HEK293 (cell line): ENCODE results near the gene BICC1.

Experiments used
- CTCF ChIA-PET: fragments of 350-600 bp; formaldehyde crosslinking; extraction: SDS; loops from one replicate; lab custom pipeline; 2021; ENCODE audit warnings: antibody characterized with exemption; lab: Yijun Ruan, JAX
- POLR2A ChIA-PET: fragments of 300-600 bp; formaldehyde crosslinking; extraction: SDS; loops from one replicate; lab custom pipeline; 2020; ENCODE audit warnings: antibody characterized with exemption, inconsistent platforms; lab: Yijun Ruan, JAX
- H3K27ac ChIP-seq: fragments of 200-500 bp; sonication (Bioruptor generic); 2 replicates; pipeline ENCODE4 v1.5.1; 2014; ENCODE audit warnings: low read depth, low read length, control low read depth, inconsistent platforms; ENCODE audit errors: extremely low read depth
- H3K36me3 ChIP-seq, 2 experiments: fragments of 200-500 bp in 1 of 2; sonication (Bioruptor generic) in 1 of 2; 1 replicate in 1 of 2; 2 replicates in 1 of 2; pipeline ENCODE4 v1.5.1; 2014 to 2017; ENCODE audit warnings: inconsistent platforms in 2 of 2, low read length in 2 of 2; ENCODE audit not compliant: control insufficient read depth in 2 of 2, insufficient read depth in 1 of 2
- H3K4me1 ChIP-seq: fragments of 200-500 bp; sonication (Bioruptor generic); 2 replicates; pipeline ENCODE4 v1.5.1; 2014; ENCODE audit warnings: mild to moderate bottlenecking, low read length, inconsistent platforms; ENCODE audit not compliant: control insufficient read depth, insufficient read depth
- H3K4me3 ChIP-seq: 2 replicates; pipeline ENCODE4 v1.5.1; 2011; ENCODE audit warnings: low read depth, mild to moderate bottlenecking, control low read depth, low read length, moderate library complexity
- H3K9me3 ChIP-seq: fragments of 200-500 bp; sonication (Bioruptor generic); 2 replicates; pipeline ENCODE4 v1.5.1; 2014; ENCODE audit warnings: low read depth, low read length, inconsistent platforms; ENCODE audit not compliant: control insufficient read depth, insufficient read depth
- BCL11B ChIP-seq: fragments of 450-650 bp; formaldehyde crosslinking; IDR thresholded peaks from 2 replicates; pipeline ENCODE4 v1.5.1; 2016; ENCODE audit warnings: low read depth, missing biosample characterization, missing genetic modification characterization
- EGR2 ChIP-seq: fragments of 450-650 bp; formaldehyde crosslinking; IDR thresholded peaks from 2 replicates; pipeline ENCODE4 v1.5.1; 2016; ENCODE audit warnings: low read depth, missing biosample characterization, missing genetic modification characterization
- HOXD13 ChIP-seq: sonication (generic); formaldehyde crosslinking; IDR thresholded peaks from 2 replicates; pipeline ENCODE4 v1.8.0; 2022; ENCODE audit warnings: missing genetic modification reagents, borderline replicate concordance
- IKZF3 ChIP-seq: fragments of 450-650 bp; IDR thresholded peaks from 2 replicates; pipeline ENCODE4 v1.5.0; 2018; ENCODE audit warnings: missing biosample characterization, mild to moderate bottlenecking, missing genetic modification characterization, moderate library complexity
- INSM2 ChIP-seq: fragments of 450-650 bp; formaldehyde crosslinking; IDR thresholded peaks from 2 replicates; pipeline ENCODE4 v1.5.1; 2016; ENCODE audit warnings: missing biosample characterization, missing genetic modification characterization
- OSR2 ChIP-seq: fragments of 450-650 bp; formaldehyde crosslinking; IDR thresholded peaks from 2 replicates; pipeline ENCODE4 v1.5.1; 2016; ENCODE audit warnings: missing biosample characterization, missing genetic modification characterization
- REPIN1 ChIP-seq: fragments of 450-650 bp; formaldehyde crosslinking; IDR thresholded peaks from 2 replicates; pipeline ENCODE4 v1.5.1; 2017; ENCODE audit warnings: missing biosample characterization, missing genetic modification characterization, low read depth
- SP2 ChIP-seq: fragments of 450-650 bp; formaldehyde crosslinking; IDR thresholded peaks from 2 replicates; pipeline ENCODE4 v1.5.1; 2016; ENCODE audit warnings: missing biosample characterization, missing genetic modification characterization
- ZBTB11 ChIP-seq: fragments of 450-650 bp; formaldehyde crosslinking; conservative IDR thresholded peaks from 2 replicates; pipeline ENCODE4 v1.5.1; 2016; ENCODE audit warnings: low read depth, missing biosample characterization, missing genetic modification characterization
- ZBTB26 ChIP-seq: fragments of 450-650 bp; formaldehyde crosslinking; optimal IDR thresholded peaks from 2 replicates; pipeline ENCODE3; 2016; ENCODE audit warnings: missing biosample characterization, mild to moderate bottlenecking, missing genetic modification characterization
- ZBTB49 ChIP-seq: fragments of 450-650 bp; formaldehyde crosslinking; IDR thresholded peaks from 2 replicates; pipeline ENCODE4 v1.5.1; 2016; ENCODE audit warnings: missing biosample characterization, missing genetic modification characterization, low read depth
- ZNF114 ChIP-seq: fragments of 450-650 bp; formaldehyde crosslinking; IDR thresholded peaks from 2 replicates; pipeline ENCODE4 v1.5.0; 2017; ENCODE audit warnings: missing biosample characterization, missing genetic modification characterization
- ZNF133 ChIP-seq: fragments of 450-650 bp; formaldehyde crosslinking; IDR thresholded peaks from 2 replicates; pipeline ENCODE4 v1.5.1; 2016; ENCODE audit warnings: missing biosample characterization, missing genetic modification characterization
- ZNF175 ChIP-seq: fragments of 450-650 bp; formaldehyde crosslinking; IDR thresholded peaks from 2 replicates; pipeline ENCODE4 v1.5.1; 2016; ENCODE audit warnings: missing biosample characterization, missing genetic modification characterization
- ZNF2 ChIP-seq: fragments of 450-650 bp; formaldehyde crosslinking; IDR thresholded peaks from 2 replicates; pipeline ENCODE4 v1.5.1; 2016; ENCODE audit warnings: missing biosample characterization, missing genetic modification characterization
- ZNF202 ChIP-seq: fragments of 450-650 bp; formaldehyde crosslinking; IDR thresholded peaks from 2 replicates; pipeline ENCODE4 v1.5.1; 2016; ENCODE audit warnings: missing biosample characterization, missing genetic modification characterization, borderline replicate concordance
- ZNF274 ChIP-seq, 2 experiments: fragments of 200-500 bp in 1 of 2; fragments of 450-650 bp in 1 of 2; sonication (Bioruptor generic) in 1 of 2; formaldehyde crosslinking in 1 of 2; IDR thresholded peaks; 2 replicates each; pipeline versions ENCODE4 v1.5.1 to v1.6.1; 2014 to 2016; ENCODE audit warnings: borderline replicate concordance in 1 of 2, inconsistent platforms in 1 of 2, low read length in 1 of 2, missing biosample characterization in 1 of 2, missing genetic modification characterization in 1 of 2
- ZNF362 ChIP-seq: fragments of 450-650 bp; formaldehyde crosslinking; IDR thresholded peaks from 2 replicates; pipeline ENCODE4 v1.5.1; 2016; ENCODE audit warnings: missing biosample characterization, missing genetic modification characterization
- ZNF37A ChIP-seq: fragments of 450-650 bp; IDR thresholded peaks from 2 replicates; pipeline ENCODE4 v1.5.1; 2018; ENCODE audit warnings: missing biosample characterization, missing genetic modification characterization
- ZNF416 ChIP-seq: fragments of 450-650 bp; formaldehyde crosslinking; IDR thresholded peaks from 2 replicates; pipeline ENCODE4 v1.5.1; 2016; ENCODE audit warnings: missing biosample characterization, missing genetic modification characterization
- ZNF555 ChIP-seq: fragments of 450-650 bp; formaldehyde crosslinking; conservative IDR thresholded peaks from 2 replicates; pipeline ENCODE4 v1.5.1; 2017; ENCODE audit warnings: missing biosample characterization, mild to moderate bottlenecking, missing genetic modification characterization, inconsistent platforms
- ZNF768 ChIP-seq: fragments of 450-650 bp; formaldehyde crosslinking; IDR thresholded peaks from 2 replicates; pipeline ENCODE4 v1.5.1; 2018; ENCODE audit warnings: missing biosample characterization, mild to moderate bottlenecking, missing genetic modification characterization
- ZSCAN23 ChIP-seq: fragments of 450-650 bp; formaldehyde crosslinking; IDR thresholded peaks from 2 replicates; pipeline ENCODE4 v1.5.1; 2016; ENCODE audit warnings: missing biosample characterization, missing genetic modification characterization

BICC1 gene

GRCh38 chr10:58582045-58582444 lies 69.4 kb downstream of the BICC1 start:
- Histone ChIP-seq H3K4me1 (no peaks in the 10 kb centered on the region), H3K4me3 (no peak overlapping the region), H3K36me3 (no peaks in the 10 kb centered on the region), H3K9me3 (no peaks in the 10 kb centered on the region), H3K27ac (no peak overlapping the region)
- CTCF ChIA-PET: interaction anchor here (1.2 kb wide), 1 partner anchor 167 kb away, joined by 3 read pairs; no protein-coding TSS in a partner anchor
- TF ChIP-seq OSR2 (tag by site-specific recombination): no peak
- TF ChIP-seq ZNF362 (tag by site-specific recombination): no peak
- TF ChIP-seq ZNF114 (tag by site-specific recombination): no peak
- TF ChIP-seq ZNF202 (tag by site-specific recombination): no peak
- no peak for TF ChIP-seq ZNF133 (tag by site-specific recombination)
- no peak for TF ChIP-seq ZBTB26 (tag by site-specific recombination)
- TF ChIP-seq ZBTB11 (tag by site-specific recombination): no peak
- no peak for TF ChIP-seq ZNF768 (tag by site-specific recombination)
- no peak for TF ChIP-seq REPIN1 (tag by site-specific recombination)
- no peak for TF ChIP-seq BCL11B (tag by site-specific recombination)
- no peak for TF ChIP-seq ZNF555
- no peak for TF ChIP-seq IKZF3 (tag by site-specific recombination)
- no peak for TF ChIP-seq EGR2 (tag by site-specific recombination)
- TF ChIP-seq ZNF416 (tag by site-specific recombination): no peak
- TF ChIP-seq ZNF274 (IDR thresholded peaks at IDR 0.05; ENCODE audit: low read length): no peak
- no peak for TF ChIP-seq ZNF274 (tag by site-specific recombination; IDR thresholded peaks at IDR 0.05; ENCODE audit: borderline replicate concordance)
- POLR2A ChIA-PET: no interaction called here

GRCh38 chr10:58585435-58585834 lies 72.8 kb downstream of the BICC1 start:
- POLR2A ChIA-PET: no interaction called here
- CTCF ChIA-PET: no interaction called here
- H3K27ac ChIP-seq: no peak overlapping the region
- H3K4me3 ChIP-seq: no peak overlapping the region
- TF ChIP-seq ZNF175: no peak
- TF ChIP-seq ZNF2 (tag by site-specific recombination): no peak
- TF ChIP-seq INSM2 (tag by site-specific recombination): no peak
- no peak for TF ChIP-seq ZSCAN23 (tag by site-specific recombination)
- TF ChIP-seq ZNF37A (tag by site-specific recombination): no peak
- no peak for TF ChIP-seq SP2
- no peak for TF ChIP-seq HOXD13
- no peak for TF ChIP-seq ZBTB49
- no peaks in the 10 kb centered on the region for H3K4me1 ChIP-seq
- H3K9me3 ChIP-seq: no peaks in the 10 kb centered on the region
- no peaks in the 10 kb centered on the region for H3K36me3 ChIP-seq
